GM12878 (cell line): ENCODE measurements around the gene TMEM126A. TPM values are rescaled to one million over a fixed set of nuclear protein-coding genes. Genes with fewer than 3 reads are reported as not detected.
A peak's percentile ranks its signal among the peaks of the same experiment; 100 is the strongest.

ENCODE experiments used
- CBX5 ChIP-seq: sonication (generic); IDR thresholded peaks from 2 replicates; pipeline ENCODE4 v1.6.1; 2016; ENCODE audit warnings: low read depth, moderate library complexity, mild to moderate bottlenecking, inconsistent platforms
- CTCF ChIP-seq, 3 experiments: IDR thresholded peaks in 2 of 3; conservative IDR thresholded peaks in 1 of 3; 2 replicates each; pipeline ENCODE4 v1.5.1; 2011; ENCODE audit warnings: low read depth in 3 of 3, low read length in 3 of 3, mild to moderate bottlenecking in 3 of 3, control low read depth in 2 of 3, moderate library complexity in 2 of 3, inconsistent platforms in 1 of 3, mixed read lengths in 1 of 3; ENCODE audit not compliant: control insufficient read depth in 2 of 3, insufficient read depth in 1 of 3; ENCODE audit errors: extremely low read depth in 1 of 3
- E4F1 ChIP-seq: fragments of 450-650 bp; IDR thresholded peaks from 2 replicates; pipeline ENCODE4 v1.6.1; 2018; ENCODE audit warnings: borderline replicate concordance, mild to moderate bottlenecking; ENCODE audit not compliant: partially characterized antibody
- ELK1 ChIP-seq: IDR thresholded peaks from 2 replicates; pipeline ENCODE4 v1.6.1; 2012; ENCODE audit warnings: low read depth, low read length, improper control_type of control experiment
- KAT2A ChIP-seq: conservative IDR thresholded peaks from 2 replicates; pipeline ENCODE4 v1.6.1; 2011; ENCODE audit warnings: low read depth, low read length; ENCODE audit not compliant: control insufficient read depth
- PBX3 ChIP-seq: IDR thresholded peaks from 2 replicates; pipeline ENCODE4 v1.6.1; 2011; ENCODE audit warnings: mild to moderate bottlenecking, low read depth, low read length, moderate library complexity; ENCODE audit not compliant: insufficient replicate concordance
- POLR2A ChIP-seq: IDR thresholded peaks from 2 replicates; pipeline ENCODE4 v1.6.1; 2011; ENCODE audit warnings: low read depth, mild to moderate bottlenecking, low read length
- RCOR1 ChIP-seq: conservative IDR thresholded peaks from 2 replicates; pipeline ENCODE4 v1.6.1; 2012; ENCODE audit warnings: low read depth, low read length, improper control_type of control experiment
- RUNX3 ChIP-seq: IDR thresholded peaks from 2 replicates; pipeline ENCODE4 v1.6.1; 2012; ENCODE audit warnings: low read length, inconsistent platforms
- SIN3A ChIP-seq: IDR thresholded peaks from 2 replicates; pipeline ENCODE4 v1.6.1; 2012; ENCODE audit warnings: low read depth, low read length, improper control_type of control experiment
- SMC3 ChIP-seq: IDR thresholded peaks from 2 replicates; pipeline ENCODE4 v1.6.1; 2011; ENCODE audit warnings: low read length, improper control_type of control experiment, borderline replicate concordance
- SPI1 ChIP-seq: IDR thresholded peaks from 2 replicates; pipeline ENCODE4 v1.6.1; 2011; ENCODE audit warnings: low read depth, mild to moderate bottlenecking, low read length, moderate library complexity, borderline replicate concordance; ENCODE audit not compliant: insufficient read depth
- TBL1XR1 ChIP-seq: IDR thresholded peaks from 2 replicates; pipeline ENCODE4 v1.6.1; 2012; ENCODE audit warnings: low read depth, low read length, improper control_type of control experiment
- TCF3 ChIP-seq: IDR thresholded peaks from 2 replicates; pipeline ENCODE4 v1.6.1; 2012; ENCODE audit warnings: low read depth, mild to moderate bottlenecking, low read length, borderline replicate concordance; ENCODE audit not compliant: insufficient read depth
- YY1 ChIP-seq: IDR thresholded peaks from 2 replicates; pipeline ENCODE4 v1.6.1; 2011; ENCODE audit warnings: low read depth, mild to moderate bottlenecking, low read length
- ZBTB11 ChIP-seq: fragments of 450-650 bp; formaldehyde crosslinking; IDR thresholded peaks from 2 replicates; pipeline ENCODE4 v1.5.0; 2022; ENCODE audit warnings: mild to moderate bottlenecking, missing genetic modification characterization
- polyA plus RNA-seq, 11 experiments: library from polyadenylated mRNA; depleted of rRNA in 4 of 11; unstranded in 6 of 11; stranded (reverse) in 5 of 11; fragments of >200 nt; fragmentation: Nextera tagmentation in 4 of 11; fragmentation: Illumina TruSeq in 1 of 11; extraction: Ambion mirVana in 4 of 11; extraction: Trizol in 1 of 11; gene quantifications; 1 replicate in 1 of 11; 2 replicates in 10 of 11; pipeline versions ENCODE4 v1.2.1 to v1.2.3, GENCODE V29; 2011 to 2016; ENCODE audit warnings: inconsistent platforms in 2 of 11, missing spikeins in 2 of 11, low read depth in 1 of 11
- total RNA-seq, 4 experiments: library from RNA; depleted of rRNA in 3 of 4; stranded (reverse); fragments of >200 nt in 3 of 4; fragmentation: Illumina TruSeq in 1 of 4; extraction: Trizol in 1 of 4; gene quantifications; 2 replicates each; pipeline versions ENCODE4 v1.2.1 to v1.2.3, GENCODE V29; 2013 to 2021

TMEM126A gene
- total and polyA plus RNA-seq, 10 of the 15 experiments (the other 5 are each of a cell fraction or from before 2014, with no cell fraction given), result 38.6 to 208 (median 71.7) TPM

GRCh38 chr11:85663753-85664614 lies 16.2 kb downstream of the TMEM126A start (continued):
- no peak for TF ChIP-seq CBX5
- TF ChIP-seq SMC3, result peak; percentile 25; the same call in 1 of the 2 replicates
- no peak for TF ChIP-seq SPI1
- TF ChIP-seq RCOR1, result 0 out of 2 replicates have a peak, but pooled peaks have one; percentile 19
- TF ChIP-seq TBL1XR1, result 0 out of 2 replicates have a peak, but pooled peaks have one; percentile 31
- TF ChIP-seq KAT2A, result no peak
- TF ChIP-seq CTCF (IDR thresholded peaks at IDR 0.05 in 2 of 3, conservative IDR thresholded peaks at IDR 0.05 in 1 of 3; ENCODE audit: control insufficient read depth in 2 of 3, extremely low read depth in 1 of 3, insufficient read depth in 1 of 3, low read depth in 3 of 3, low read length in 3 of 3), result peak; percentile 54 to 71 (median 70)
- TF ChIP-seq E4F1, result no peak
- TF ChIP-seq ELK1, result 0 out of 2 replicates have a peak, but pooled peaks have one; percentile 63
- no peak for TF ChIP-seq TCF3
- TF ChIP-seq YY1, result peak; percentile 75
- TF ChIP-seq POLR2A, result peak; percentile 79
- TF ChIP-seq ZBTB11, result no peak
- TF ChIP-seq RUNX3, result peak; percentile 40; the same call in 1 of the 2 replicates
- TF ChIP-seq SIN3A, result peak; percentile 47
- peak; percentile 11 for TF ChIP-seq PBX3
